ENCODE data around the gene MITF. TPM values are rescaled to one million over a fixed set of nuclear protein-coding genes. Genes with fewer than 3 reads are reported as not detected.

Gene MITF
- total RNA-seq, 2 donors from 2014 or later = 9.3 to 12.2 TPM

DNA sequence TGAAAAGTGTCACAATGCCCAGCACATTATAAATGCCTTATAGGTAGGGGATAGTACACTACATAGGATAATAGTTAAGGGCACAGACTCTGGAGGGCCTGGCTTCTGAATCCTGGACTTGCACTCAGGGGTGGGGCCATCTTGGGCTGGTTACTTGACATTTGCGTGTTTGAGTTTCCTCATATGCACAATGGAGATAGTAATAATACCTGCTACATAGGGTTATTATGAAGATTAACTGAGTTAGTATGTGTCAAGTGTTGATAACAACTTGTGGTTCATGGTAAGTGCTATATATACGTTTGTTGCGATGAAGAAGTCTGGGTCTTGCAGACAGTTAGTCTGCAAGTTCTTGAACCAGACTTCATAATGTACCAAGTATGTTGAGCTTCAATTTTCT, 37.0 kb downstream of the MITF start:
- Histone ChIP-seq H3K27me3 (no peaks in the 10 kb centered on the region), H3K4me3 (no peak overlapping the region), H3K27ac (no peak overlapping the region), H3K9me3 (no peaks in the 10 kb centered on the region), H3K4me1 (no peaks in the 10 kb centered on the region), H3K36me3 (replicated peaks in 1 of 2; ENCODE audit: insufficient read depth in 1 of 2, low read depth in 2 of 2) (no peaks in the 10 kb centered on the region)
- ATAC-seq (no peak), DNase-seq (no peak)
- intact Hi-C loops (cut with DNase I) = no loop called here
- TF ChIP-seq POLR2A (IDR thresholded peaks at IDR 0.05) (no peak), CTCF (IDR thresholded peaks at IDR 0.05) (no peak)
- 88 to 98% methylated on average over 3 of the region's 3 CpGs for WGBS, 2 donors

- Histone ChIP-seq H3K4me3 (no peak overlapping the region), H3K4me1 (no peaks in the 10 kb centered on the region), H3K27ac (no peak overlapping the region), H3K27me3 (no peaks in the 10 kb centered on the region), H3K9me3 (no peaks in the 10 kb centered on the region), H3K36me3 (replicated peaks in 1 of 2; ENCODE audit: insufficient read depth in 1 of 2, low read depth in 2 of 2) (no peaks in the 10 kb centered on the region)
- TF ChIP-seq CTCF (IDR thresholded peaks at IDR 0.05) (no peak), POLR2A (IDR thresholded peaks at IDR 0.05) (no peak)
- ATAC-seq (no peak), DNase-seq (no peak)
- intact Hi-C loops (cut with DNase I) = no loop called here
Observed at GRCh38 chr3:69776920-69777581, 37.8 kb downstream of the MITF start.

- Histone ChIP-seq H3K27ac (no peak overlapping the region), H3K4me1 (no peaks in the 10 kb centered on the region), H3K27me3 (no peaks in the 10 kb centered on the region), H3K4me3 (no peak overlapping the region), H3K9me3 (no peaks in the 10 kb centered on the region), H3K36me3 (replicated peaks in 1 of 2; ENCODE audit: insufficient read depth in 1 of 2, low read depth in 2 of 2) (no peaks in the 10 kb centered on the region)
- ATAC-seq (no peak), DNase-seq (no peak)
- intact Hi-C loops (cut with DNase I) = no loop called here
- TF ChIP-seq CTCF (IDR thresholded peaks at IDR 0.05) (no peak), POLR2A (IDR thresholded peaks at IDR 0.05) (no peak)
- 90 to 91% methylated on average over 5 of the region's 5 CpGs for WGBS, 2 donors
Observed at GRCh38 chr3:69777582-69777967, 38.3 kb downstream of the MITF start.

DNA sequence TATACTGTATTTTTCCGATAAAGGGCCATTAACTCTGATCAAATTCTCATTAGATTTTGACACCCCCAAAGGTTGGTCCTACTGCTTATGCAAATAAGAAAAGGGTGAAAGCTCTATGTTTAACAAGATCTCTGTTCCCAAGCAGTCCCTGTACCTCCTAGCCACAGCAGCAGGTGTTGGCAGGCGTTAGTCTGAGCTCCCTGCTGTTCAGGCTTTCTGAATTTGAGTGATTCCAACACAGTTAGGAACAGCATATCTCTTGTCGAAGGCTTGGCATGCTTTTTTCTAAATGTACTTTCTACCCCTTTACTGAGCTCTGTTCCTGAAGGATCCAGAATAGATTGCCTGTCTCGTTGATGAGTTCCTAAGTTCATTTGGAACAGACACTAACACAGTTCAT, 42.3 kb downstream of the MITF start:
- Histone ChIP-seq H3K4me3 (no peak overlapping the region), H3K9me3 (no peaks in the 10 kb centered on the region), H3K36me3 (replicated peaks in 1 of 2; ENCODE audit: insufficient read depth in 1 of 2, low read depth in 2 of 2) (no peaks in the 10 kb centered on the region), H3K4me1 (peaks cover 9% of the 10 kb centered on the region), H3K27me3 (no peaks in the 10 kb centered on the region), H3K27ac (no peak overlapping the region)
- DNase-seq (no peak), ATAC-seq (no peak)
- intact Hi-C loops (cut with DNase I) = no loop called here
- WGBS, 2 donors = 79 to 86% methylated on average over 4 of the region's 4 CpGs
- no peak for TF ChIP-seq POLR2A (IDR thresholded peaks at IDR 0.05)
- TF ChIP-seq CTCF (IDR thresholded peaks at IDR 0.05) = no peak

GRCh38 chr3:69784954-69785514, 45.8 kb downstream of the MITF start:
- ATAC-seq (no peak), DNase-seq (peak; percentile 12 to 22 (median 17))
- no peaks in the 10 kb centered on the region for H3K36me3 ChIP-seq (replicated peaks in 1 of 2; ENCODE audit: insufficient read depth in 1 of 2, low read depth in 2 of 2)
- no peak overlapping the region for H3K27ac ChIP-seq
- TF ChIP-seq CTCF (IDR thresholded peaks at IDR 0.05) (no peak), POLR2A (IDR thresholded peaks at IDR 0.05) (no peak)
- no peaks in the 10 kb centered on the region for H3K9me3 ChIP-seq
- no peaks in the 10 kb centered on the region for H3K27me3 ChIP-seq
- WGBS, 2 donors = 66 to 73% methylated on average over 7 of the region's 7 CpGs
- no peak overlapping the region for H3K4me3 ChIP-seq
- intact Hi-C loops (cut with DNase I) = no loop called here
- peaks cover 14% of the 10 kb centered on the region for H3K4me1 ChIP-seq
